Psoas muscle (tissue), 8 donors: ENCODE results near the gene OLFM4. TPM values are rescaled to one million over a fixed set of nuclear protein-coding genes. Genes with fewer than 3 reads are reported as not detected.

ENCODE experiments used
- ATAC-seq, 4 donors: fragments of 200-7000 bp; cut with Tn5 transposase; one replicate each; pipeline ENCODE4 v1.9.1; 2020; ENCODE audit warnings: moderate library complexity in 3 of 4, mild to moderate bottlenecking in 2 of 4
- DNase-seq, 2 donors: peaks; one replicate each; pipeline ENCODE4 v3.0.0-alpha.2; 2020
- H3K27ac ChIP-seq: fragments of 200-600 bp; one replicate; pipeline ENCODE4 v1.8.0; 2022
- H3K27me3 ChIP-seq, 3 donors: fragments of 200-600 bp in 1 of 3; one replicate each; pipeline versions ENCODE4 v1.6.1 to v1.8.0; 2013 to 2022; ENCODE audit warnings: low read length in 2 of 3, mild to moderate bottlenecking in 2 of 3, moderate library complexity in 1 of 3; ENCODE audit not compliant: insufficient read depth in 3 of 3
- H3K36me3 ChIP-seq, 2 donors: fragments of 200-600 bp in 1 of 2; one replicate each; pipeline versions ENCODE4 v1.6.1 to v1.8.0; 2013 to 2022; ENCODE audit warnings: low read depth in 1 of 2, mild to moderate bottlenecking in 1 of 2, moderate library complexity in 1 of 2; ENCODE audit not compliant: insufficient read depth in 1 of 2
- H3K4me1 ChIP-seq: fragments of 200-600 bp; one replicate; pipeline ENCODE4 v1.8.0; 2022
- H3K4me3 ChIP-seq: fragments of 200-600 bp; one replicate; pipeline ENCODE4 v1.8.0; 2022; ENCODE audit warnings: mild to moderate bottlenecking
- H3K9me3 ChIP-seq: fragments of 200-600 bp; one replicate; pipeline ENCODE4 v1.8.0; 2022
- CTCF ChIP-seq: fragments of 200-600 bp; IDR thresholded peaks from one replicate; pipeline ENCODE4 v1.8.0; 2022; ENCODE audit warnings: antibody characterized with exemption
- WGBS, 3 donors: extraction: QIAGEN DNeasy Blood & Tissue Kit; methylation state at CpG; one replicate each; pipeline versions ENCODE4 v1.1.6 to v1.1.7; 2013; 5-methylcytosine and 5-hydroxymethylcytosine counted together
- intact Hi-C, 2 donors: fragments of 100-400 bp; cut with DNase I; formaldehyde crosslinking; loops; one replicate each; pipeline versions ENCODE4 v1.11.0 to v1.14.2; 2022
- polyA plus RNA-seq, 3 donors: library from polyadenylated mRNA; stranded (reverse); fragments of 200-250 nt; gene quantifications; one replicate each; pipeline ENCODE4 v1.2.3, GENCODE V29; 2013
- total RNA-seq, 4 donors: library from RNA; stranded (reverse); fragmentation: NEBNext Ultra II Directional in 2 of 4; extraction: Animal tissue kit (Norgen Biotek cat#: 25700) in 2 of 4; gene quantifications; one replicate each; pipeline versions ENCODE4 v1.2.1 to v1.2.4, GENCODE V29; 2021 to 2023
- donor health status: healthy with polysubstance abuse.
- donor health status: DM: no; HTN: no; CAD: no; lungs with moderate emphysema.
- donor health status: Bipolar disorder and iron deficiency.
- donor health status: healthy.
- donor health status: DM: yes; HTN: yes; CAD: no.
- donor health status: DM: no; HTN: no; CAD: no.
- donor health status: DM: no; HTN: no; CAD: no.
- donor health status: DM: yes; HTN: yes; CAD: no.

OLFM4 gene
- total and polyA plus RNA-seq, 7 donors, result 0.10 to 0.76 (median 0.29) TPM

GRCh38 chr13:53068585-53069520, 40.2 kb downstream of the OLFM4 start:
- ATAC-seq, result peak in 1 of 4 donors; percentile 19
- Histone ChIP-seq H3K27me3 (no peaks in the 10 kb centered on the region), H3K4me3 (no peak overlapping the region), H3K9me3 (no peaks in the 10 kb centered on the region), H3K27ac (no peak overlapping the region), H3K4me1 (no peaks in the 10 kb centered on the region), H3K36me3 (no peaks in the 10 kb centered on the region)
- no peak for TF ChIP-seq CTCF
- intact Hi-C loops, result no loop called here
- WGBS, 3 donors, result 24 to 42% (median 31%) methylated on average over 8 of the region's 8 CpGs
- no peak for DNase-seq

GRCh38 chr13:53069800-53070199, 41.2 kb downstream of the OLFM4 start:
- ATAC-seq (no peak), DNase-seq (no peak)
- intact Hi-C loops, result no loop called here
- Histone ChIP-seq H3K27ac (no peak overlapping the region), H3K4me3 (no peak overlapping the region), H3K27me3 (no peaks in the 10 kb centered on the region), H3K9me3 (no peaks in the 10 kb centered on the region), H3K4me1 (no peaks in the 10 kb centered on the region), H3K36me3 (no peaks in the 10 kb centered on the region)
- TF ChIP-seq CTCF, result no peak
- WGBS, 3 donors, result 63 to 74% (median 65%) methylated on average over 4 of the region's 4 CpGs

- Histone ChIP-seq H3K36me3 (no peaks in the 10 kb centered on the region), H3K27ac (no peak overlapping the region), H3K27me3 (no peaks in the 10 kb centered on the region), H3K9me3 (no peaks in the 10 kb centered on the region), H3K4me3 (no peak overlapping the region), H3K4me1 (no peaks in the 10 kb centered on the region)
- intact Hi-C loops, result no loop called here
- DNase-seq, result no peak
- ATAC-seq, result no peak
- 73 to 79% (median 76%) methylated on average over 1 of the region's 1 CpG for WGBS, 3 donors
- no peak for TF ChIP-seq CTCF
These were observed 45.1 kb downstream of the OLFM4 start for GRCh38 chr13:53073711-53074110.

- Histone ChIP-seq H3K27me3 (no peaks in the 10 kb centered on the region), H3K4me3 (no peak overlapping the region), H3K9me3 (no peaks in the 10 kb centered on the region), H3K27ac (no peak overlapping the region), H3K36me3 (no peaks in the 10 kb centered on the region), H3K4me1 (no peaks in the 10 kb centered on the region)
- intact Hi-C loops, result no loop called here
- DNase-seq (no peak), ATAC-seq (no peak)
- WGBS, 3 donors, result 72 to 79% (median 76%) methylated on average over 5 of the region's 5 CpGs
- no peak for TF ChIP-seq CTCF
These were observed 45.5 kb downstream of the OLFM4 start for GRCh38 chr13:53074114-53074513.
